GM12878 (cell line): ENCODE measurements around the gene POLE2. TPM values are rescaled to one million over a fixed set of nuclear protein-coding genes. Genes with fewer than 3 reads are reported as not detected.

Experiments used
- ATAC-seq: fragments of 200-7000 bp; cut with Tn5 transposase; 3 replicates; pipeline ENCODE4 v1.9.1; 2020; ENCODE audit warnings: mild to moderate bottlenecking, moderate library complexity
- BruUV-seq: library from RNA; stranded (reverse); fragments of 400-500 nt; replicated peaks from 2 replicates; lab custom pipeline; 2021; lab: Mats Ljungman, UMichigan
- CTCF ChIA-PET: fragments of 300-600 bp; sonication (Branson Sonifier 250); formaldehyde crosslinking; extraction: SDS; loops from one replicate; lab custom pipeline; 2021; ENCODE audit warnings: inconsistent platforms; lab: Yijun Ruan, JAX
- POLR2A ChIA-PET: fragments of 350-600 bp; formaldehyde crosslinking; extraction: SDS; loops from one replicate; lab custom pipeline; 2021; ENCODE audit warnings: inconsistent platforms; lab: Charles Lee
- RAD21 ChIA-PET: fragments of 300-600 bp; sonication (Branson Sonifier 250); formaldehyde crosslinking; loops from one replicate; lab custom pipeline; 2023; ENCODE audit warnings: antibody characterized with exemption; ENCODE audit not compliant: unreplicated experiment; lab: Charles Lee
- SMC1A ChIA-PET: fragments of 300-600 bp; sonication (Branson Sonifier 250); formaldehyde crosslinking; loops from one replicate; lab custom pipeline; 2023; ENCODE audit not compliant: unreplicated experiment, uncharacterized antibody; lab: Charles Lee
- DNase-seq: peaks from one replicate; pipeline ENCODE4 v3.0.0-alpha.2; 2011; ENCODE audit warnings: low read depth, low spot score
- FAIRE-seq: peaks from 3 replicates; lab custom pipeline; 2011; peaks lifted over from hg19 to GRCh38; lab: Jason Lieb, UNC
- H2AFZ ChIP-seq: 2 replicates; pipeline ENCODE4 v1.6.0; 2011; ENCODE audit warnings: low read depth, low read length, control low read depth; ENCODE audit not compliant: control insufficient read depth
- H3K27ac ChIP-seq: 2 replicates; pipeline ENCODE4 v1.5.1; 2011; ENCODE audit warnings: control low read depth; ENCODE audit not compliant: control insufficient read depth, insufficient read depth
- H3K27me3 ChIP-seq, 2 experiments: replicated peaks in 1 of 2; 2 replicates each; pipeline versions ENCODE4 v1.6.0 to v1.6.1; 2011; ENCODE audit warnings: low read length in 1 of 2; ENCODE audit not compliant: control insufficient read depth in 2 of 2, insufficient read depth in 2 of 2
- H3K36me3 ChIP-seq, 2 experiments: 2 replicates each; pipeline ENCODE4 v1.5.1; 2011; ENCODE audit warnings: low read length in 1 of 2; ENCODE audit not compliant: control insufficient read depth in 2 of 2, insufficient read depth in 2 of 2
- H3K4me1 ChIP-seq: 2 replicates; pipeline ENCODE4 v1.6.1; 2011; ENCODE audit warnings: mild to moderate bottlenecking, low read length, moderate library complexity, mixed read lengths; ENCODE audit not compliant: control insufficient read depth, insufficient read depth
- H3K4me2 ChIP-seq: 2 replicates; pipeline ENCODE4 v1.6.0; 2011; ENCODE audit warnings: control low read depth; ENCODE audit not compliant: control insufficient read depth, insufficient read depth
- H3K4me3 ChIP-seq: fragments of 200-600 bp; sonication (generic); 2 replicates; pipeline ENCODE4 v1.5.1; 2016
- H3K79me2 ChIP-seq: 2 replicates; pipeline ENCODE4 v1.6.0; 2011; ENCODE audit warnings: low read length; ENCODE audit not compliant: control insufficient read depth, insufficient read depth
- H3K9ac ChIP-seq: 2 replicates; pipeline ENCODE4 v1.8.0; 2011; ENCODE audit warnings: low read length, control low read depth, mixed read lengths; ENCODE audit not compliant: control insufficient read depth, insufficient read depth
- H3K9me3 ChIP-seq: replicated peaks from 3 replicates; pipeline ENCODE4 v1.5.1; 2011; ENCODE audit warnings: mild to moderate bottlenecking, low read length; ENCODE audit not compliant: control insufficient read depth, insufficient read depth
- H4K20me1 ChIP-seq: 2 replicates; pipeline ENCODE4 v1.6.0; 2011; ENCODE audit not compliant: control insufficient read depth, insufficient read depth
- MEF2B ChIP-seq: fragments of 450-650 bp; IDR thresholded peaks from 2 replicates; pipeline ENCODE4 v1.6.1; 2018; ENCODE audit warnings: mild to moderate bottlenecking, moderate library complexity; ENCODE audit not compliant: partially characterized antibody, poor library complexity, severe bottlenecking
- RELA ChIP-seq: fragments of 450-650 bp; IDR thresholded peaks from 2 replicates; pipeline ENCODE4 v1.8.0; 2014; ENCODE audit warnings: borderline replicate concordance; ENCODE audit not compliant: partially characterized antibody
- WGBS: methylation state at CpG from one replicate; pipeline ENCODE4 v1.1.6; 2016; ENCODE audit warnings: low lambda C conversion rate; ENCODE audit not compliant: insufficient replicate concordance, insufficient coverage; ENCODE audit errors: missing lambda C conversion rate; 5-methylcytosine and 5-hydroxymethylcytosine counted together
- in situ Hi-C: fragments of 300-500 bp; cut with MboI; formaldehyde crosslinking; loops from 9 replicates; pipeline ENCODE4 v1.14.3; 2018; ENCODE audit warnings: mixed read lengths
- intact Hi-C: fragments of 100-400 bp; cut with micrococcal nuclease; formaldehyde crosslinking; loops from one replicate; pipeline ENCODE4 v1.14.2; 2022; ENCODE audit not compliant: unreplicated experiment
- polyA plus RNA-seq, 11 experiments: library from polyadenylated mRNA; depleted of rRNA in 4 of 11; unstranded in 6 of 11; stranded (reverse) in 5 of 11; fragments of >200 nt; fragmentation: Nextera tagmentation in 4 of 11; fragmentation: Illumina TruSeq in 1 of 11; extraction: Ambion mirVana in 4 of 11; extraction: Trizol in 1 of 11; gene quantifications; 1 replicate in 1 of 11; 2 replicates in 10 of 11; pipeline versions ENCODE4 v1.2.1 to v1.2.3, GENCODE V29; 2011 to 2016; ENCODE audit warnings: inconsistent platforms in 2 of 11, missing spikeins in 2 of 11, low read depth in 1 of 11
- total RNA-seq, 4 experiments: library from RNA; depleted of rRNA in 3 of 4; stranded (reverse); fragments of >200 nt in 3 of 4; fragmentation: Illumina TruSeq in 1 of 4; extraction: Trizol in 1 of 4; gene quantifications; 2 replicates each; pipeline versions ENCODE4 v1.2.1 to v1.2.3, GENCODE V29; 2013 to 2021

Gene POLE2
- total and polyA plus RNA-seq, 10 of the 15 experiments (the other 5 are each of a cell fraction or from before 2014, with no cell fraction given): 22.0 to 45.6 (median 38.8) TPM

- ChIA-PET CTCF (interaction anchor here (0.5 to 2.7 kb wide), 5 partner anchors 10 to 240 kb away, joined by 3 to 23 read pairs (median 9); partner anchors contain the start of gene RPS29), SMC1A (interaction anchor here (1.4 to 3.2 kb wide), 3 partner anchors 9 to 36 kb away, joined by 5 to 28 read pairs (median 12); partner anchors contain the start of genes DNAAF2 and RPS29), POLR2A (interaction anchor here (0.6 to 6.2 kb wide), 8 partner anchors 10 to 247 kb away, joined by 3 to 122 read pairs (median 4); partner anchors contain the start of genes DNAAF2, KLHDC2, LRR1 and RPS29), RAD21 (interaction anchor here (0.6 to 5.8 kb wide), 4 partner anchors 11 to 493 kb away, joined by 3 to 82 read pairs (median 19); partner anchors contain the start of genes DNAAF2, KLHDC2 and LRR1)
- intact Hi-C loops (loop anchor here (5.0 kb wide), 1 partner anchor 1045 kb away; the partner anchor contains the start of gene SAV1), in situ Hi-C loops (loop anchor here (10.0 kb wide), 1 partner anchor 1203 kb away; no protein-coding TSS in a partner anchor)
- H3K27me3 ChIP-seq: no peaks in the 10 kb centered on the region
- TF ChIP-seq RELA (no peak), MEF2B (peak; percentile 49)
- no peaks in the 10 kb centered on the region for H3K9me3 ChIP-seq
- BruUV-seq: TSS peak; percentile 81
- H2AFZ ChIP-seq: no peak overlapping the region
- H3K79me2 ChIP-seq: peaks cover 95% of the 10 kb centered on the region
- peak overlapping the region; percentile 92 for H3K4me3 ChIP-seq
- ATAC-seq: no peak
- H3K27ac ChIP-seq: peak overlapping the region; percentile 98
- WGBS: 0% methylated on average over 3 of the region's 3 CpGs
- no peak for DNase-seq
- peak overlapping the region; percentile 95 for H3K4me2 ChIP-seq
- H3K36me3 ChIP-seq: peaks cover 0 to 6% of the 10 kb centered on the region in 2 experiments
- FAIRE-seq: no peak
- no peaks in the 10 kb centered on the region; the same call in 1 of the 2 replicates for H3K4me1 ChIP-seq
- H4K20me1 ChIP-seq: no peaks in the 10 kb centered on the region
- H3K9ac ChIP-seq: peak overlapping the region; percentile 98
These were observed 65.9 kb downstream of the POLE2 start for GRCh38 chr14:49622022-49622607.
